LNCAP (cell line): ENCODE data around the gene PELI1.

ENCODE experiments used
- TF ChIP-seq, protein P1 (sequence below): fragments of 450-650 bp; IDR thresholded peaks from 2 replicates; pipeline ENCODE4 v1.5.1; 2017; ENCODE audit warnings: mild to moderate bottlenecking

The PELI1 gene

GRCh38 chr2:64093341-64093740 is 50.9 kb downstream of the PELI1 start:
- TF ChIP-seq, protein P1, sequence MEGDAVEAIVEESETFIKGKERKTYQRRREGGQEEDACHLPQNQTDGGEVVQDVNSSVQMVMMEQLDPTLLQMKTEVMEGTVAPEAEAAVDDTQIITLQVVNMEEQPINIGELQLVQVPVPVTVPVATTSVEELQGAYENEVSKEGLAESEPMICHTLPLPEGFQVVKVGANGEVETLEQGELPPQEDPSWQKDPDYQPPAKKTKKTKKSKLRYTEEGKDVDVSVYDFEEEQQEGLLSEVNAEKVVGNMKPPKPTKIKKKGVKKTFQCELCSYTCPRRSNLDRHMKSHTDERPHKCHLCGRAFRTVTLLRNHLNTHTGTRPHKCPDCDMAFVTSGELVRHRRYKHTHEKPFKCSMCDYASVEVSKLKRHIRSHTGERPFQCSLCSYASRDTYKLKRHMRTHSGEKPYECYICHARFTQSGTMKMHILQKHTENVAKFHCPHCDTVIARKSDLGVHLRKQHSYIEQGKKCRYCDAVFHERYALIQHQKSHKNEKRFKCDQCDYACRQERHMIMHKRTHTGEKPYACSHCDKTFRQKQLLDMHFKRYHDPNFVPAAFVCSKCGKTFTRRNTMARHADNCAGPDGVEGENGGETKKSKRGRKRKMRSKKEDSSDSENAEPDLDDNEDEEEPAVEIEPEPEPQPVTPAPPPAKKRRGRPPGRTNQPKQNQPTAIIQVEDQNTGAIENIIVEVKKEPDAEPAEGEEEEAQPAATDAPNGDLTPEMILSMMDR = no peak

- TF ChIP-seq, protein P1 = no peak
Observed at GRCh38 chr2:64092502-64092901, 51.7 kb downstream of the PELI1 start.

DNA sequence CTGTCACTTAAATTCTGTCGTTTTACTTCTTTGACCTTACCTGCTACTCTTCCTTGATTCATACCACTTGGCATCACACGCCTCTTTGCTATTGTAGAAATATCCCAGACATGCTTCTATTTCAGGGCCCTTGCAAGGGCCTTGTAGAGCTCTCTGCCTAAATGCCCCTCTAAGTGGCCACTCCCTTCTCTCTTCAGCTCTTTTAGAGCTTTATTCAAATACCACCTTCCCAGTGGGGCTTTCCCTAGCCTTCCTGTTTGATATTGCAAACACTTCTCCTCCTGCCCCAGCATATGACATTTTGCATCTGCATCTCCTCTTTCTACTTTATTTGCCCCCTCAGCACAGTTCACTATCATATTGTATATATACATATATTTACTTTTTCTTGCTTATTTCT is 54.0 kb downstream of the PELI1 start:
- TF ChIP-seq, protein P1 = no peak

GRCh38 chr2:64086347-64087082 is 57.7 kb downstream of the PELI1 start:
- TF ChIP-seq, protein P1 = no peak

DNA sequence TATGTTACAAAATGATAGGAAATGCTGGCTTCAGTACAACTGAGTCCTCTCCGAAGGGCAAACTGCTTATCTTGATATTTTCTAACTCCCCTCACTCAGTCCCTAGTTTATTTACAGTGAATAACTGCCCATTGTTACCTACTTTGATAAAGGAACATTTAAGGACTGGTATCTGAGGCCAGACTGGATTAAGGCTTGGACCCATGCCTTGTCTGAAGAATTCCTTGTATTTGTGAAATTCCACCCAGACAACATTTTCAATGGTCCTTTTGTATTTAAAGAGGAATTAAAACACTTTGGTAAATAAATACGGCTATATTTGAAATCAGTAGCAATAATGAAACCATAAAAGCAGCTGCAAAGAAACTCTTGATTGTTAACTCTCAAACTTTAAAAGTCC is 58.3 kb downstream of the PELI1 start:
- TF ChIP-seq, protein P1 = no peak

DNA sequence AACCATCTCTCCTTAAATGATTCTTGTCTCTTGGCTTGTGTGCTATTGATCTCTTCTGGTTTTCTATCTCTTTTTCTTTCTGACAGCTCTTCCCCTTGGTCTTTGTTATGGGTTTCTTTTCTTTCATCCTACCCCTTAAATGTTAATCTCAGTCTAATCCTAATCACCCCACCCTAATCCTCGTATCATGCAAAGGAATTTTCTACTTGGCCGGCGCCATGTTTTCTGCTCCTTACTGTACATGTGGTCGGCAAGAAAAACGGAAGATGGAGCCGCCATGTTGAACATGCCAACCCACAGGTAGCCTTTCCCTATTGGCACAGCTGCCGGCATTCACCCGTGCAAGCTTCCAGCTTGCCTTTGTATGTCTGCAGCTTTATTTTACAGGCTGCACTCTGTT is 63.2 kb downstream of the PELI1 start:
- TF ChIP-seq, protein P1 = no peak

DNA sequence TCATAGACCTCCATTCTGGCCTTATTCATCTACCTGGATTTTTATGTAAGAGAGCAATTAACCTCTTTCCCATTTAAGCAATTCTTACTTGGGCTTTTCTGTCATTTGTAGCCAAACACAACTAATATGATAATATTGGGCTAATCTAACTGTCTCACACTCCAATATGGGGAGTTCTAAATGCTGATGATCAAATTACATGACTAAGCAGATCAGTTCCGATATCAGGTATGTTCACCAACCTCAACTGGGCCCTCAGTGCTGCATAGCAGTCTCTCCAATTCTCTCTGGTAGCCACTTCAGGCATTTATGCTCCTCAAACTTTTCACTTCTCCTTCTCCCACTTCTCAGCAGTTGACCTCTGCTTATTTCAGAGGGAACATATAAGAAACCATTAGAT is 64.0 kb downstream of the PELI1 start:
- TF ChIP-seq, protein P1 = no peak

- TF ChIP-seq, protein P1 = no peak
Observed at GRCh38 chr2:64067326-64067725, 76.9 kb downstream of the PELI1 start.
